GM18526 (cell line): ENCODE results near the gene PBX1.

Experiments used
- POLR2A ChIP-seq: IDR thresholded peaks from 3 replicates; pipeline ENCODE4 v1.6.1; 2011; ENCODE audit not compliant: insufficient read length; ENCODE audit errors: extremely low read depth

Gene PBX1

DNA sequence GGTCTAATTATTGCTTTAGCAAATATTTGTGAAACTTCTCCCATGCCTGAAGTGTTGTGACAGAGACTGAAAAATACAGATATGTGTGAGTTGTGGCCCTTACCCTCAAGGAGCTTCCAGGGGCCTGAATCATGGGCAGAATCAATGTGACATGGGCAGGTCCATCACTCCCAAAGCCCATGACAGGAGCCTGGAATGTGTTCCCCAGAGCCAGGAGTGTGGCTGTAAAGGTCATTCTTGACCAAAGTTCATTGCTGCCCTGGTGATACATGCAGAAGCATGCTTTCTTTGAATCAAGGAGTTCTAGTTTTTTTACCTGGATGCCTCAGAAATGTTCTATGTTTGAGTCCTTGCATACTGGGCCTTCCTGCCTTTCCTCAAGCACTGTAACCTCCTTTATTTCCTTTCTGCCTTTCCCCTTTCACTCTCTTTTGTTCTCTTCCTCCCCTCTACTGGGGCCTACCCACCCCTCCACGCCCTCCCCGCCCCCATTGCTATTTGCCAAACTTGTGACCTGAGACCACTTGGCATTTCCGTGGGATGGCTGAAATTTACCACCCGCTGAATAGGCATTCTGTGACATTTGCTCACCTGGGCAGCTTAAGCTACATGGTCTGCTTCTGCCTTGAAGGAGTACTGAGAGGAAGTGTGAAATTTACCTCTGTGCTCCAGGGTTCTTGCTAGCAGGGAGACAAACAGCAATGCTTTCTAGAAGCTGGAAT, 19.7 kb downstream of the PBX1 start:
- TF ChIP-seq POLR2A: no peak

DNA sequence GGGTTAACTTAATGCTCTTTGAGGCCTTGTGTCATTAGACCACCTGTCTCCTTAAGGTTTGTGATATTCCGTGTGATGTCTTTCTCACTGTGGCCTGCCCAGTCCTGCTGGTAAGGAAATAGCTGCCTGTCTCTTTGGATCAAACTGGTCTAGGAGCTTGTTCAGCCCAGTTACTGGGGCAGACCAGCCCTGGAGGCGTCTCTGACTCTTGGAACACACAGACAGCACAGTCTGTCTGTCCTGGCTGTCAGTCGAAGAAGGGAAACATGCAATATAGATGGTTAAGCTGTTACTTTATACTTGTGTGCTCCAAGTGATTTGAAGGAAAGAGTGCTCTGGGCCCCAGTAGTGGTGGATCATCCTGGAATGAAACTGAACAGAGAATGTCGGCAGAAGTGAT, 20.4 kb downstream of the PBX1 start:
- TF ChIP-seq POLR2A: no peak

DNA sequence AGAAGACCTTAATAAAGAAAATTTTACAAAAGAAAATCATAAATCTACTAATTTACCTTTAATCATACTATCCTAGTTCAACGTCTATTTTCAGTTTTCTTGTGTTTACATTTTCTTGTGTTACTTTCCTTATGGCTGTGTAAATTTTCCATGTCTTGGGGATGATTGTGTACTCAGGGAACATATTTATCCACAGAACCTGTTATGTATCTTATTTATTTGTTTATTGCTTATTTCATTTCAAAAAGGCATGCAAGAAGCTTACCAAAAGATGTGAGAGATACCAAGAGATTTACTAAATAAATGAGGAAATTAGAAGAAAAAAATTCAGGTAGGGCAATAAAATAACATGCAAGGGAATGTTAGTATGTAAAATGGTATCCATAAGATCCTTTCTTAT, 22.8 kb downstream of the PBX1 start:
- TF ChIP-seq POLR2A: no peak

DNA sequence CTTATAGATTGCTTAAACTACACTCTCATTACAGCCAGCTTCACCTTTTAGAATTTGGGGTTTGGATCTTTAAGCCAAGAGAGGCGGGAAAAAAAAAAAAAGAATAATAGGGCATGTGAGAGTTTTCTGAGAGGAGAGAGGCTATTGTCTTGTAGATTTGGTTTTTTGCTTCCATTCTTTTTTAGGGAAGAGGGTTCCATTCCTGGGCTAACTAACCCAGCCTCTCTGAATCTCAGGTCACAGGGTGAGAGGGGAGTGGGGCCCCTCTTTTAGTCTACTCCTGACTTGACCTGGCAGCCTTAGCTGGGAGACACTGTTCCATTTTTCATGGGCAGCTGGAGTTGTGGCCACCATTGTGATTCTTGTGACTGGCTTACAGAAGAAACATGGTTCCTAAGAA, 24.2 kb downstream of the PBX1 start:
- no peak for TF ChIP-seq POLR2A

DNA sequence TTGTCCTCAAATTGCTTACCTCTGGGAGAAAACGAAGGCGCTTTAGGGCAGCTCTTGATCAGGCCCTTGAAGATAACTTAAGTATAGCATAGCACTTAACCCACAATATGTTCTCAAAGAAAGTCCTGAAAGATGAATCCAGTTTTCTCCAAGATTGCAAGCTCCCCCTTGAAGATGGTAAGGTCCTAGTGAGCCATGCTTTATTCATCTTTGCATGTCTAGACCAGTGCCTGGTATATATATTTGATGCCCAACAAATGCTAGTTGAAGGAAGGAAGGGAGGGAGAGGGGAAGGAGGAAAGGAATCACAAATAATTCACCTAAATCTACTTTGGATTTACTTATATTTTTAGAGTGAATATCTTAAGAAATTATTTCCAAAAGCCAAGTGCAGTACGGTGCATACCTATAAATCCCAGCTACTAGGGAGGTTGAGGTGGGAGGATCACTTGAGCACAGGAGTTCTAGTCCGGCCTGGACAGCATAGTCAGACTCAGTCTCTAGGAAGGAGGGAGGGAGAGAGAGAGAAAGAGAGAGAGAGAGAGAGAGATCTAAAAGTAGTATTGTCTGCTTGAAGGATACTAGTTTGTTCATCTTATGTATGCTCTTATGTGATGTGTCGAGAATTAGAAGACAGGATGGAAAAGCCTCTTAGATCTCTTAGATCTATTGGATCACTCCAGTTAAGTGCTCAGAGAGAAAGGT, 25.0 kb downstream of the PBX1 start:
- TF ChIP-seq POLR2A: no peak

DNA sequence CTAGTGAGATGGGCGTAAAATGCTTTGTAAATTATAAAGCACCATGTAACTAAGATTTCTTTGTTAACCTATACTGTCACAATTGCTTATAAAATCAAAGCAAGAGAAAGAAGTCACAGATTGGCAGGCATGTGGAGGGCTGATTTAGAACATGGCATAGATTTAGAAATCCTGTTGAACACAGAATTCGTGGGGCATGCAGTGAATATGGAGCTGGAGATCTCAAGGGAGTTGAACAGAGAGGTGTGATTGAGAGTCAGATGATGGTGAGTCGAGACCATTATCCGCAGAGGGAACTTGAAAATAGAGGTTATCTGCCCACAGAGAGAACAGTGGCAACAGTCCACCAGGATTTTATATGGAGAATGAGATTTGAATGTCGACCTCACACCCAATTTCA, 27.6 kb downstream of the PBX1 start:
- no peak for TF ChIP-seq POLR2A

DNA sequence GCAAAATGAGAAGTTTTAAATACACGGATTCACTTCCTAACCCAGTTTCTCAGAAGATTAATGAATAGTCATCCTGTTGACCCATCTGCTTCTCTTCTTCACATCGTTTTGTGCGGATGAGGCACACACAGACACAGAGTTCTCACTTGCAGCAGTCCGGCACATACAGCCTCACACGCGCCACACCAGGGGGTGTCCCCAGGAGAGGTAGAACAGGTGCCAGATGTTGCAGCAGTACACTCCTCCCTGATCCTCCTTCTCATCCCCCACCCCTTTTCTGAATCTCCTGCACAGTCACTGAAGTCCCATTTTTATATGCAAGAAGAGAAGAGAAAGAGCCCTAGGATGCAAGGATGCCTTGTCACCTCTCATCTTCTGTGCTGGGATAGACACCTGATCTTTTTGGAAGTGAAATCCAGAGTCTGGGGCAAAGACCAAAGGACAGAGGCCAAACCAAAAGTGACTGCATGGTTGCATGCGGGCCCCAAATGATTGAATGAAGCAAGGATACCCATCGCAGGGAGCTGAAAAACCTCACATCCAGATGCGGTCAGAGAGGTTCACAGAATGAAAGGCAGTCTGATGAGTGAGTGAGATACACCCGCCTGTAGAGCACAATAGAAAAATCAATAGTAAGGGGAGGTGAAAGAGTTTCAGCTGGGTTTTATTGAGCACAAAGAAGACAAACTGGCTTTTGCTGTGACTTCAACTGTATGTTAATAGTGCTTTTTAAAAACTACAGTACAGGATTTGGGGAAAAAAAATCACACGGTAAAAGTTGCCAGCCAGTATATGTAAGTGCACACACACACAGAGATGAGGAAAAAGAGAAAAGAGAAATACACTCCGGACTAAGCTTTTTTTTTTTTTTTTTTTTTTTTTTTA, 28.9 kb downstream of the PBX1 start:
- TF ChIP-seq POLR2A: no peak

DNA sequence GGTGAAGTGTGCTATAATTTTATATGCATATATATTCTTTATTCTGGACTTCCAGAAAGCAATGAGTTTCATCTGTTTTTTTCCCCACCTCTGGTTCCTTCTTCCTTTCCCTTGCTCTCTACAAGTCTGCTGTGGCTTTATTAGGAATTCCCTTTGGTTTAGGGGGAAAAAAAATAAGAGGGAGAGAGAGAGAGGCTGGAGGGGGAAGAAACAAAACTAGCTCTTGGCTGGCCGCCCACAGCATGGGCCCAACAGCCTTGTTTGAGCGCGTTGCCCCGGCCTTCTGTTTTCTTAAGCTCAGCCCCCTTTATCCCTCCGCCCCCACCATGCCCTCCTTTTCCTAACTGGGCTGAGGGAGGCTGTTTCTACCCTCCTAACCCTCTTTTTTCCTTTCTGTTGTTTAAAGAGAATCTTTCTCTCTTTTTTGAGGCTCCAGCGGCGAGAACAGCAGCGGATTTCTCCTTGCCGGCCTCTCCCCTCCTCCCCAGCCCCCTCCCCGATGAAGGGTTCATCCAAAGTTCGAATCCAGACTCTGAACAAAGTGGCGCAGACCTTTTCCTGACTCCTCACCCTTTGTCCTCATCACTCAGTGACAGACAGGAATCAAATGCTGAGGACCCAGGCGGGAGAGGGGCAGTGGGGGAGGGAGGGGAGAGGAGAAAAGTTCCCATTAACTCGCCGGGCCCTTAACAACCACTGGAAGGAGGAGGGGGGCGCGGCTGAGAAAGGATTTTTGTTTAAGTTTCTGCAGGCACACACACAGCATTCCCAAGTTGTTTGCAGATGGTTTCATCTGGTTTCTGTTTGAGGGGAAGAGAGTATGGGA, 29.7 kb downstream of the PBX1 start:
- no peak for TF ChIP-seq POLR2A

DNA sequence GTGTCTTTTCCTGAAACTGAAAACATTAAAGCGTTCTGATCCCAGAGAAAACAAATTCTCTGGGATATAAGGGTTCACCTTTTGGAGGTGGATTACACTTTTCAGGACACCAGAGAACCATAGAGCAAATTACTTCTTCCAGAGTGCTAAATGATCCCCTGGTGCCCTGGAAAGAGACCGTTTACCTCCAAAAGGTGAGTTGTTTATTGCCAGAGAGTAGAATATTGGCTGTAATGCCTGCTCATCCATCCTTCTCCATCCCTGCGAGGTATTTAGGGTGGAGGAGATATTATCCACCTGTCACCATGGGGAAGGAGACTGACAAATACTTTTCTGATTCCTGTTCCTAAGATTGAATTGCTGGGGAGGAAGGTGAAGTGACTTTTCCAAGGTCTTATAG, 30.4 kb downstream of the PBX1 start:
- TF ChIP-seq POLR2A: no peak

DNA sequence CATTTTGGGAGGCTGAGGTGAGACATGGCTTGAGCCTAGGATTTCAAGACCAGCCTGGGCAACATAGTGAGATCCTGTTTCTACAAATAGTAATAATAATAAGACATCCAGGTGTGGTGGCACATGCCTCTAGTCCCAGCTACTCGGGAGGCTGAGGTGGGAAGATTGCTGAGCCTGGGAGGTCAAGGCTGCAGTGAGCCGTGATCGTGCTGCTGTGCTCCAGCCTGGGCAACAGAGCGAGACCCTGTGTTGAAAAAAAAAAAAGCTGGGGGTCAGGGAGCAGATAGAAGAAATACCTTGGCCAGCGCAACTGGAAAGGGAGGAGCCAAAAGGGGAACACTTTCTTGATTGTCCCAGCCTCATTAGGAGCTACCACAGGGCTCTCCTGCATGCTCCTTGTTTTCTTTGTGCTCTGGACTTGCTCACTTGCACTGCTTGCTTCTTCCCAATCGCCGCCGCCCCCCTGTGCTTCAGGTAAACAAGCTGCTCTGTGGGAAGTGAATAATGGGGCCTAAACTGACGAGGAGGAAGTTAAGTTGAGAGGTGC, 31.1 kb downstream of the PBX1 start:
- no peak for TF ChIP-seq POLR2A

DNA sequence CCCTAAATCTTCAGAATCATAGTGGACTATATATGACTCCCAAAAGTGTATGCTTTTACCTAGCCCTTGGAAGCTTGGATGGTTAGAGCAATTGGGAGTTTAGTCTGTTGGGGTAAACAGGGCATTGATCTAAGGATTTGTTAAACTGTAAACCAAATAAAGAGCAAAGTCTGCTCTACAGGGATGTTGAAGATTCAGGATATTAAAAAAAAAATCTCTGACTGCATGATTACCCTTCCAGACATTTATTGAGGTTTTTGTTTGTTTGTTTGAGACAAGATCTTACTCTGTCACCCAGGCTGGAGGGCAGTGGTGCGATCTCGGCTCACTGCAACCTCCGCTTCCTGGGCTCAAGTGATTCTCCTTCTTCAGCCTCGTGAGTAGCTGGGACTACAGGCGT, 31.6 kb downstream of the PBX1 start:
- TF ChIP-seq POLR2A: no peak

DNA sequence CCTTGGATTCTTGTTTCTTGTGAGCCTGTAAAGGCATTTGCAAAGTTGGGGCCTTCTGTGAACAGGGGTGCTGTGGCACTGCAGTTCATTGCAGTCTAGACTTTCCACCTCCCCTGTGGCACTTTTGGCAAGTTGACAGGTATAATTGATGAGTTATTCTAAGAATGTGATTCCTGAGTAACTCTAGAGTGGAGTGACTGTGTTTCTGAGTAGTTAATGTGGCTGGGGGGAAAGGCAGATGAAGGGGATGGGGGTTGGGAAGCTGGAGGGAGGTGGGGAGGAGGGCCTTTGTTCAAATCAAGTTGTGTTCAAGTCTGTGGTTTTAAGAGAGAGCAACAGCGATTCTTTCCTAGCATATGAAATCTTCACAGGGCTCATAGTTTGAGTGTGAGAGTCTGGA, 32.9 kb downstream of the PBX1 start:
- TF ChIP-seq POLR2A: no peak

DNA sequence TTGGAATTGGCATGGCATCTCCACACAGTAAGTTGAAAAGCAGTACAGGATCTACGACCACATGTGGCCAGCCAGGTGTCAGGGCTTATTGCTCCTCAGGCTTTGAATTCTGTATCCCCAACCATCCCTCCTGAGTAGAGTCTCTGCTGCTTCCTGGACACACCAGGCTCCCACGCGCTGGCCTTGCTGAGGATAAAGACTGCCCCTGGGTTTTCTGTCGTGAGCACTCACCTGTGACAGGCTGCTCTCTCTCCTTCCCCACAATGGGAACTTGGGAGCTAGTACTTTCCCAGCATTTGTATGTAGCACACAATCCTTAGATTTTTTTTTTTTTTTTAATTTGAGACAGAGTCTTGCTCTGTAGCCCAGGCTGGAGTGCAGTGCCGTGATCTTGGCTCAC, 33.6 kb downstream of the PBX1 start:
- TF ChIP-seq POLR2A: no peak

DNA sequence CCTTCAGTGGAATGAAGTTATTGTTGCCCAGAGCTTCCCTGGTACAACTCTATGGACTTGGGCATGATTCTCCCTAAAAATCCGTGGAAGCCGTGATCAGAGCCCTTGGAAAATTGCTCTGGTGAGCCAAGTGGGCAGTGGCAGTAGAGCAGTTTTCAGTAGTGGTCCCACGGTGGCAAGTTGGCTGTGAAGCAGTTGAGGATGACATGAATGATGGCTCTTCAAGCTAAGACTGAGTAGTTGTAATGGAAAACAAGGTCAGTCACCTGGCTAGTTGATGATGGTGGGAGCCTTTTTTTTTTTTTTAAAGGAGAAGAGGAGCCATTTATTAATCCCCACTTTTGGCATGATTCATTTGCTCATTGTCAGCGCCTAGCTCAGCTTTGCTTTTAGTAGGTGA, 36.2 kb downstream of the PBX1 start:
- TF ChIP-seq POLR2A: no peak

DNA sequence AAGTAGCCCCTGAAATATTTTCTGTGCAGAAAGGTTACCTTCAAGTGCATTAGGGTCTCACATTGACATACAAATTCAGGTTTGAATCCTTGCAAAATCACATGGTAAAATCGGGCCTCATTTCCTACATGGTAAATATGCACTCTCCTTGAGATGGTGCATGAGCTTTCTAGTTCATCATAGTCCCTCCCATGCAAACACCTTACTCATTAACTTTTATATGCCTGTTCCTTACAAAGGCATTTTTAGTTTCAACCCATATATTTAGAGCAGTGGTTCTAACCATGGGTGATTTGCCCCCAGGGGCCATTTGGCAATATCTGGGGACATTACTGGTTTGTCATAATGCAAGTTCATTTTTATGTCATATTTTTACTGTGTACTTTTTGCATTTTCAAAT, 37.2 kb downstream of the PBX1 start:
- no peak for TF ChIP-seq POLR2A

DNA sequence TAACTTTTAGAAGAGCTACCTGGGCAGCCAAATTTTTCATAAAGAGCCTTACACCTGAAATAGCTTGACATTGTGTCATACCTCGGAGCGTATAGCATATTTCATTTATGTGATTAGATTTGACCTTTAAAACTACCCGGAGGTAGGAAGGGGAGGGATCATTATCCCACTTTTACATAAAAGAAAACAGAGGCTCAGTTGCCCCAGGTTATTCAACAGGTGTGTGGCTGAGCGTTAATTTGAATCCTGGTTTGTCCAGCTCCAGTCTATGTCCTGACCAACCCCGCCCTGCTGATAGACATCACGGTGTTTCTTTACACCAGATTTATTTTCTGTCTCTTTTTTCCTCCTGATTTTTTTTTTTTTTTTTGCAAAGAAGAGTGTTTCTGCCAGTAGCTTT, 39.7 kb downstream of the PBX1 start:
- no peak for TF ChIP-seq POLR2A
